Fibroblast of lung (primary cell): ENCODE data around the gene PIAS1. TPM values are rescaled to one million over a fixed set of nuclear protein-coding genes. Genes with fewer than 3 reads are reported as not detected.
"Not testable (repeated sequence)": the region's sequence is repeated elsewhere in the genome, so short reads cannot be mapped to it uniquely, and the experiment has no call there.

Experiments
- DNase-seq, 2 donors: peaks; one replicate each; pipeline versions ENCODE4 v3.0.0 to v3.0.0-alpha.2; 2010; ENCODE audit warnings: low read depth in 2 of 2
- H2AFZ ChIP-seq: 2 replicates; pipeline ENCODE4 v1.5.1; 2012; ENCODE audit warnings: low read length, control low read depth, inconsistent platforms
- H3K27ac ChIP-seq: 2 replicates; pipeline ENCODE4 v1.5.1; 2011; ENCODE audit warnings: low read length, control low read depth; ENCODE audit not compliant: insufficient read depth
- H3K27me3 ChIP-seq: 2 replicates; pipeline ENCODE4 v1.5.1; 2011; ENCODE audit warnings: mild to moderate bottlenecking, low read length; ENCODE audit not compliant: control insufficient read depth, insufficient read depth
- H3K36me3 ChIP-seq: 2 replicates; pipeline ENCODE4 v1.5.1; 2011; ENCODE audit warnings: low read length; ENCODE audit not compliant: control insufficient read depth, insufficient read depth
- H3K4me1 ChIP-seq: 2 replicates; pipeline ENCODE4 v1.5.1; 2011; ENCODE audit warnings: low read length; ENCODE audit not compliant: control insufficient read depth, insufficient read depth; ENCODE audit errors: extremely low read depth
- H3K4me2 ChIP-seq: 2 replicates; pipeline ENCODE4 v1.5.1; 2011; ENCODE audit warnings: low read length, control low read depth; ENCODE audit not compliant: insufficient read depth; ENCODE audit errors: extremely low read depth
- H3K4me3 ChIP-seq, 4 experiments: fragments of 200-600 bp in 1 of 4; sonication (generic) in 1 of 4; replicated peaks in 1 of 4; 2 replicates each; pipeline ENCODE4 v1.5.1; 2011 to 2016; ENCODE audit warnings: low read length in 4 of 4, low read depth in 3 of 4, mild to moderate bottlenecking in 3 of 4, control low read depth in 2 of 4, inconsistent platforms in 1 of 4, mixed read lengths in 1 of 4; ENCODE audit not compliant: insufficient read depth in 1 of 4; ENCODE audit errors: control extremely low read depth in 1 of 4
- H3K79me2 ChIP-seq: 2 replicates; pipeline ENCODE4 v1.5.1; 2012; ENCODE audit warnings: mild to moderate bottlenecking, low read length, inconsistent platforms; ENCODE audit not compliant: control insufficient read depth, insufficient read depth
- H3K9ac ChIP-seq: 2 replicates; pipeline ENCODE4 v1.5.1; 2011; ENCODE audit warnings: mild to moderate bottlenecking, low read length, control low read depth; ENCODE audit not compliant: insufficient read depth
- H3K9me3 ChIP-seq: 2 replicates; pipeline ENCODE4 v1.5.1; 2012; ENCODE audit warnings: low read depth, low read length; ENCODE audit not compliant: control insufficient read depth, insufficient read depth
- H4K20me1 ChIP-seq: 2 replicates; pipeline ENCODE4 v1.5.1; 2011; ENCODE audit warnings: low read length; ENCODE audit not compliant: control insufficient read depth, insufficient read depth; ENCODE audit errors: extremely low read depth
- CTCF ChIP-seq, 2 donors: IDR thresholded peaks in 1 of 2; conservative IDR thresholded peaks in 1 of 2; 1 replicate in 1 of 2; 2 replicates in 1 of 2; pipeline ENCODE4 v1.5.1; 2011 to 2012; ENCODE audit warnings: low read length in 2 of 2, control low read depth in 1 of 2, inconsistent platforms in 1 of 2, low read depth in 1 of 2, mild to moderate bottlenecking in 1 of 2
- EZH2 ChIP-seq: IDR thresholded peaks from 2 replicates; pipeline ENCODE4 v1.5.1; 2012; ENCODE audit warnings: low read length, control low read depth, mild to moderate bottlenecking; ENCODE audit errors: missing control alignments
- polyA plus RNA-seq, 2 donors: library from polyadenylated mRNA; depleted of rRNA in 1 of 2; stranded (reverse) in 1 of 2; unstranded in 1 of 2; fragments of >200 nt; gene quantifications; 2 replicates each; pipeline ENCODE4 v1.2.1, GENCODE V29; 2011 to 2012; ENCODE audit warnings: missing spikeins in 1 of 2
- total RNA-seq: library from RNA; depleted of rRNA; stranded (reverse); fragments of >200 nt; gene quantifications from 2 replicates; pipeline ENCODE4 v1.2.1, GENCODE V29; 2014

Gene PIAS1
- total and polyA plus RNA-seq, 2 donors (not counting 1 experiment from before 2014, with no cell fraction given) = 17.0 to 35.1 TPM

- no peak for TF ChIP-seq CTCF (conservative IDR thresholded peaks at IDR 0.05 in 1 of 2, IDR thresholded peaks at IDR 0.05 in 1 of 2; ENCODE audit: low read depth in 1 of 2, low read length in 2 of 2)
- TF ChIP-seq EZH2 = no peak
- Histone ChIP-seq H3K27ac (no peak overlapping the region), H3K4me2 (no peak overlapping the region), H3K27me3 (no peaks in the 10 kb centered on the region), H3K79me2 (peaks cover 22% of the 10 kb centered on the region), H3K9me3 (no peaks in the 10 kb centered on the region), H2AFZ (no peak overlapping the region), H3K9ac (no peak overlapping the region), H3K4me1 (no peaks in the 10 kb centered on the region), H3K36me3 (no peaks in the 10 kb centered on the region), H3K4me3 (no peak overlapping the region), H4K20me1 (peaks cover 1% of the 10 kb centered on the region)
- DNase-seq = no peak
Observed at GRCh38 chr15:68220967-68221366, 166.9 kb downstream of the PIAS1 start.

- not testable (repeated sequence) for H3K4me1 ChIP-seq, H3K36me3 ChIP-seq, H3K27ac ChIP-seq, H4K20me1 ChIP-seq, H3K4me3 ChIP-seq, H3K9ac ChIP-seq, H3K4me2 ChIP-seq, DNase-seq, H3K9me3 ChIP-seq, H3K27me3 ChIP-seq, H2AFZ ChIP-seq
- peaks cover 23% of the 10 kb centered on the region for H3K79me2 ChIP-seq
Observed at GRCh38 chr15:68221530-68222431, 167.7 kb downstream of the PIAS1 start.

- H3K79me2 ChIP-seq = peaks cover 26% of the 10 kb centered on the region
Observed at GRCh38 chr15:68222432-68222743, 168.3 kb downstream of the PIAS1 start.

GRCh38 chr15:68223171-68223570, 169.1 kb downstream of the PIAS1 start:
- H3K4me3 ChIP-seq = no peak overlapping the region
- no peaks in the 10 kb centered on the region for H3K4me1 ChIP-seq
- no peak overlapping the region for H3K9ac ChIP-seq
- H3K9me3 ChIP-seq = no peaks in the 10 kb centered on the region
- H2AFZ ChIP-seq = no peak overlapping the region
- H4K20me1 ChIP-seq = peaks cover 1% of the 10 kb centered on the region
- H3K4me2 ChIP-seq = no peak overlapping the region
- no peaks in the 10 kb centered on the region for H3K27me3 ChIP-seq
- DNase-seq = no peak
- H3K27ac ChIP-seq = no peak overlapping the region
- no peaks in the 10 kb centered on the region for H3K36me3 ChIP-seq
- peaks cover 33% of the 10 kb centered on the region for H3K79me2 ChIP-seq
- TF ChIP-seq CTCF (conservative IDR thresholded peaks at IDR 0.05 in 1 of 2, IDR thresholded peaks at IDR 0.05 in 1 of 2; ENCODE audit: low read depth in 1 of 2, low read length in 2 of 2) (no peak), EZH2 (no peak)

More at GRCh38 chr15:68222432-68222743, 168.3 kb downstream of the PIAS1 start:
- H3K27ac ChIP-seq, DNase-seq, H3K9ac ChIP-seq, H3K36me3 ChIP-seq, H3K27me3 ChIP-seq, H2AFZ ChIP-seq, H3K9me3 ChIP-seq, H4K20me1 ChIP-seq, H3K4me1 ChIP-seq, H3K4me3 ChIP-seq, H3K4me2 ChIP-seq: not testable (repeated sequence)
